ENCODE results near the gene DCST2.
A peak's percentile ranks its signal among the peaks of the same experiment; 100 is the strongest.

Gene DCST2

DNA sequence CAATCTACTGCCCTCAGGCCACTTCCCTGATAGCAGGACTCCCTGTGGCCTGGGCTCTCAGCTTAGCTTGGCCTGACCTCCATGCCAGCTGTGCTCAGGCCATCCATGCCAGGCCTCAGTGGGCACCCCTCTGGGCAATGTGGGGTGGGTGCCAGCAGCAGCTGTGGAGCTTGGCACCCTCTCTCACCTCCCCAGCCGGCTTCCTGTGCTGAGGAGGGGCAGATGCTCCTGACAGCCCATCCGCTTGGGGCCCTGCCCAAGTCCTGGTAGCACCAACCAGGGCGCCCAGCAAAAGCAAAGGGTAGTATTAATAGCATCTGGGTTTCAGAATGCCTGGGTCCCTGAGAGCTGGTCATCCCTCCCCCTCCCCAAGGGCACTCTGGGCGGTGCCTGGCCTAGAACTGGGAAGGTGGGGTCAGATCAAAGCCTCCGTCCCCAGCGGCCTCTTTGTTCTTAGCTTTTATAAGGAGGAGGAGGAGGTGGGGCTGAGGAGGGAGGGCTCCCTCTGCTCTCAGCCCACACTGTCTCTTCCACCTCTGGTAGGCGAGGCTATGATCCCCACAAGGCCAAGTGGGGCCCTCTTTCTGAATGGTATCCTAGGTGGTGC is 36.1 kb upstream of the DCST2 start:
- no peak for FAIRE-seq

DNA sequence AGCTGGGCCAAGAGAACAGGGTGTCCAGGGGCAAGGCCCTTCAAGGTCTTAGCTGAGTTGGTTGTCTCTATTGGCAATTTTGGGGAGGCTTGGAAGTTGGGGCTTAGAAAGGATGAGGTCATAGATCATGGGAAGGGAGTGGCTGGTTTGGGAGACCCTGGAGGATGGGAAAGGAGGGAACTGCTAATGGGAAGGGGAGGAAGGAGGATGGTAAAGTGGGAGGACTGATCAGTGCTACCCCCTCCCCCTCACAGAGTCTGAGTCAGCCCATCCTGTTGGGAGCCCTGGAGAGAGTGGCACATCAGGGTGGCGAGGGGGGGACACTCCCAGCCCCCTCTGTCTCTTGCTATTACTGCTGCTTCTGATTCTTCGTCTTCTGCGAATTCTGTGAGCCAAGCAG is 35.0 kb upstream of the DCST2 start:
- FAIRE-seq: no peak

DNA sequence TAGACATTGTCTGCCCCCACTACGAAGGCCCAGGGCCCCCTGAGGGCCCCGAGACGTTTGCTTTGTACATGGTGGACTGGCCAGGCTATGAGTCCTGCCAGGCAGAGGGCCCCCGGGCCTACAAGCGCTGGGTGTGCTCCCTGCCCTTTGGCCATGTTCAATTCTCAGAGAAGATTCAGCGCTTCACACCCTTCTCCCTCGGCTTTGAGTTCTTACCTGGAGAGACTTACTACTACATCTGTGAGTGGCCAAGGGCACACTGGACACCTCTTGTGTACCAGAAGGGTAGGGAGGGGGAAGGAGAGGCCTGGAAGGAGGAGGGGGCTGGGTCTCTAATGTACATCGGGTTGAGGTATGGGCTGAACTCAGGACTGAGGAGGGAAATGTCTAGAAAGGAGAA is 33.2 kb upstream of the DCST2 start:
- FAIRE-seq: no peak

DNA sequence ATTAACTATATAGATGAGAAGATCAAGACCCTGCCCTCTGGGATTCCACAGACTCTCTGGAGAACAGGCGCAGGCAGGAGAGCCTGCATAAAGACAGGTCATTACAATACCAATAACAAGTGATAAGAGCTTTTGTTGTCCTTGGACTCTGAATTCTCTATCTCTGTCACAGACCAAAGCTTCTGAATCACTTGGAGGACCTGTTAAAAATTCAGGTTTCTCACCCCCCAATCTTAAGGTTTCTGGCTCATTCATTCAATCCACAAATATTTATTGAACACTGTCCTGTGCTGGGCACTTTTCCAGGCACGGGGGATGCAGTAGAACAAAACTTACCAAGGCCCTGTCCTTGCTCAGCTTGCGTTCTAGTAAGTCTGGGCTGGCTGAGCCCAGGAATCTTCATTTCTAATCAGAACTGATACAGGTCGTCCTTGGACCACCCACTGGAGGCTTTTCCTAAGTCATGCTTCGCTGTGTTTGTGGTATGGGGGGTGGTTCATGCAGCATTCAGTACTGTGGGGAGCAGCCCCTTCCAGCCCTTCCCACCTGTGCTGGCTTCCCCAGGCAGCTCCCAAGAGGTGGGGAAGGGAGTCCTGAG is 31.4 kb upstream of the DCST2 start:
- FAIRE-seq: no peak

DNA sequence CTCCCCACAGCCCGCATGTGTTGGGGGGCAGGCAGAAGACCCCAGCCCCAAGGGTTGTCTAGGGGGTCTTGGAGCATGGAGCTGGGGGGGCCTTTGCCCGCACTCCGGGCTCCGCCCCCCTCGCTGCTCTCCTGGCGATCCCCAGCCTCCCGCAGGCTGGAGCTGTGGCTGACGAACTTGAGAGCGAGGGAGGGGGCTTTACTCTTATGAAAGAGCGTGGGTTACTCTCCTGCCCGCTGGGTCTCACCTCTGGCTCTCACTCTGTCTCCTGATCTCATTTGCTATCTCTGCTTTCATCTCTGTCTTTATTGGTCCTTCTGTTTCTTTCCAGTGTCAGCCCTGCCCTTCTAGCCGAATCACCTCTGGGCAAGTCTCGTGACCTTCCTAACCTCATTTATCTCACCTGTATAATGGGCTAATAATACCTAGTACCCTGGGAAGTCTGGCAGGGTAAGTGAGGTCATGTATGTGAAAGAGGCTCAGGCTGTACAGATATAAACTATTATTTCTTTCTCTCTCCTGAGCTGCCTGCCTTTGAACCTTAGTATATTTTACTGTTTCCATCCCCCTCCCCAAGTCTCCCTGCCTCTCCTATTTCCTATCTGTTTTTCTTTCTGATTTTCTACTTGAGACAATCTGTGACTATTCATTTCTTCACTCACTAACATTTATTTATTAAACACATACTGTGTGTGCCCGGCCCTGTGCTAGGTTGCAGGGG is 30.7 kb upstream of the DCST2 start:
- FAIRE-seq: no peak

DNA sequence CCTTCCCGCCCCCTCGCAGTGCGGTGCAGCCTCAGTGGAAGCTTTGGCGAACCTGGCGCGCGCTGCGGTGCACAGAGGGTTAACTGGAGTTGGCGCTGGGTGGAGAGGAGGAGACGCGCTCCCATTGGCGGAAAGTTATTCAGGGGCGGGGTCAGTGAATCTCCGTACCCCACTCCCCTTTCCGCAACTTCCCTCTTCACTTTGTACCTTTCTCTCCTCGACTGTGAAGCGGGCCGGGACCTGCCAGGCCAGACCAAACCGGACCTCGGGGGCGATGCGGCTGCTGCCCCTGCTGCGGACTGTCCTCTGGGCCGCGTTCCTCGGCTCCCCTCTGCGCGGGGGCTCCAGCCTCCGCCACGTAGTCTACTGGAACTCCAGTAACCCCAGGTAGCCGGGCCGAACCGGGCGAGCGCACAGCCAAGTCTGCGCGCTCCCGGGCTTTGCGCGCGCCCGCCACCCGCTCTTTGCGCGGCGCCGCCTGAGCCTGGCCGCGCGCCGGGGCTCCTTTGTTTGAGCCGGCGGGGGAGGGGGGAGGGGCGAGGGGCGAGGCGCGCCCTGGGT is 30.0 kb upstream of the DCST2 start, which contains the start of gene EFNA4:
EFNA4 (plus strand) TSS at position 191 of the 561 bp plus-strand sequence; CDS start at position 275, 84 bp downstream.
- peak; percentile 96 for FAIRE-seq

DNA sequence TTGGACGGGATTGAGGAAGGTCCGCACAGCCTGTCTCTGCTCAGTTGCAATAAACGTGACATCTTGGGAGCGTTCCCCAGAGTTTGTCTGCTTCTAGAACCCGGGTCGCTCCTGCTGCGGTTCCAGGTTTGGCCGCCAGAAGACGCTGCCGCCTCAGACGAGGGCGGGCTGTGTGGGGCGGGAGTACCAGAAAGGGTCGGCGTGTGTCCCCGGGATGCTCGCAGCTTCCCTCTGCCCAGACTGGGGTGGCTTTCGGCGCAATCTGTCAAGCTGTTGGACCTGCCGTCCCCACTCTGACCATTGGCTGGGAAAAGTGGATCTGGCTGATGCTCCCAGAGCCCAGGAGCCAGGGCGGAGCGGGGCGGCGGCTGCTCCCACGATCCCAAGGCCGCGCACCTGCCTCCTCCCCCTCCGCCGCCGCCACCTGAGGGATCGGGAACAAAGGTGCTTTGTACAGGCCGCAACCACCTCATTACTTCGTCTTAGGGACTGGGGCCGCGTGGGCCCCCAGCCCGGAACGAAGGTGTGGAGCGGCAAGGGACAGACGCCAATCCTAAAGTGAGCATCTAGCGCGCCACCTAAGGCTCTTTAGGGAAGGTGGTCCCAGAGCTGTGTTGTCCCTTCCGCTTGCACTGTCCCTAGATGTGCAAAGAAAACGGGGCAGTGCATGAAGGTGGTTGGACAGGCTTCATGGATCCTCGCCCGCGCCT is 29.3 kb upstream of the DCST2 start:
- peak; percentile 45 for FAIRE-seq

DNA sequence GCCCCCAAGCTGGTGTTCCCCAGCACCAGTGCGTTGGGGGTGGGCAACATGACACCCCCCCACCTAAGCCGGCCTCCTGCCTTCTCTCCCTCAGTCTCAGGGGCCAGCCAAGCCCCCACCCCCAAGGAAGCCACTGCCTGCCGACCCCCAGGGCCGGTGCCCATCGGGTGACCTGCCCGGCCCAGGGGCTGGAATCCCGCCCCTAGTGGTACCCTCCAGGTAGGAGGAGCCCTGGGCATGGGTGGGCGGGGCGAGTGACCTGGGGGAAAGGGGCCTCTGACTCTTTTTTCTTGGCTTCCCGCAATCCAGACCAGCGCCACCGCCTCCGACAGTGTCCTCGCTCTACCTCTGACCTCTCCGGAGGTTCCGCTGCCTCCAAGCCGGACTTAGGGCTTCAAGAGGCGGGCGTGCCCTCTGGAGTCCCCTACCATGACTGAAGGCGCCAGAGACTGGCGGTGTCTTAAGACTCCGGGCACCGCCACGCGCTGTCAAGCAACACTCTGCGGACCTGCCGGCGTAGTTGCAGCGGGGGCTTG is 28.6 kb upstream of the DCST2 start:
- FAIRE-seq: no peak

DNA sequence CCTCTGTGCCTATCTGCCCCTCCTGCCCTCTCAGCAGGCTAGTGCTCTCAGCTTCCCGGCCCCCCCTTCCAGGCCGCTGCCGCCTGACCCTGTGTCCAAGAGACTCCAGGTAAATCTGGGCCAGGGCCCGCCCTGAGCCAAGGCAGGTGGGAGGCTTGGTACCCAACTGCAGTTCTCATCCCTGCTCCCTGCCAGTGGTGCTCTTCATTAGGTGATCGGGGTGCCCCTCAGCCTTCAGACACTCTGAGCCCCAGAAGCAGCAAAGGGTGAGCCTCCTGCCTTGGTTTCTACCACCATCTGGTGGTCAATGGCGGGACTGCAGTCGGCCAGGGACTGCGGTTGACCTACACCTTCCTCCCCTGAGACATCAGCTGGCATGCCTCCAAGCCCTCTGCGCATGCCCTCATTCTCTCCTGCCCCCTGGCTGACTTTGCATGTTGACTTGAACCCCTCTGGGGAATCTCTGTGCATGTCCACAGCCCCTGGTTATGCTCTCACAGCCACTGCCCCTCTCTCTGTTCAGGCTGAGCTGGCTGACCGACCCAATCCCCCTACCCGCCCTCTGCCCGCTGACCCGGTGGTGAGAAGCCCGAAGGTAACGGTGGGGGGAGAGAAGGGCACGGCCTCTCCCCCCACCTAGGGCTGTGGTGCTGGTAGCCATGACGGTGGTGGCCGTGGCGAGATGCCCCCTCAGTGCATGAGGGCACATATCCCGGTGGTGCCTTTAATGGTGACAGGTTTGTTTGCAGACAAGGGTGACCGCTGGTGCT is 28.0 kb upstream of the DCST2 start:
- peak; percentile 90 for FAIRE-seq

DNA sequence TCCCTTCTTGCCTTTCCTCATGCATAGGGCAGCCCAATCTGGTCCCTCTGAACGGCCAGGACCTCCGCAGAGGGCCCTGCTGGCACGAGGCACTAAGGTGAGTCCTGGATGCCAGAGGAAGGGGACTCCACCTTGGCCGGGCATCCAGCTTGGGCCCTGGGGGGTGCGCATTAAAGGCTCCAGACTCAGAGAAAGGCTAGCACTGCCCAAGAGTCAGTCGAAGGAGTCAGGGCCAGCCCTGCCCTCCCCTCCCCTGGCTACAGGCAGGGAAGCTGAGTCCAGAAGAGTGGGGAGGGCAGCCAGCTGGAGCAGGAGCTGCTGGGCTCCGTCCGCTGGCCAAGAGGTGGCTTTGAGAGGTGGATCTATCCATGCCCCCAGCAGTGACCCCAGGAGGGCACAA is 27.2 kb upstream of the DCST2 start:
- no peak for FAIRE-seq

DNA sequence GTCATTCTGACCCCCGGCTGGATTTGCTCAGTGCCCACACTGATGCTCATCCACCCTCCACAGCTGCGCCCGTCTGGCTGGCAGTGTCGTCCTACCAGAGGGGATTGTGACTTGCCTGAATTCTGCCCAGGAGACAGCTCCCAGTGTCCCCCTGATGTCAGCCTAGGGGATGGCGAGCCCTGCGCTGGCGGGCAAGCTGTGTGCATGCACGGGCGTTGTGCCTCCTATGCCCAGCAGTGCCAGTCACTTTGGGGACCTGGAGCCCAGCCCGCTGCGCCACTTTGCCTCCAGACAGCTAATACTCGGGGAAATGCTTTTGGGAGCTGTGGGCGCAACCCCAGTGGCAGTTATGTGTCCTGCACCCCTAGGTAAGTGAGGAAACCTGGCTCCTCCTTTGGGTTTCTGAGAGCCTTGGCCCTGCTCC is 24.2 kb upstream of the DCST2 start:
- FAIRE-seq: no peak

DNA sequence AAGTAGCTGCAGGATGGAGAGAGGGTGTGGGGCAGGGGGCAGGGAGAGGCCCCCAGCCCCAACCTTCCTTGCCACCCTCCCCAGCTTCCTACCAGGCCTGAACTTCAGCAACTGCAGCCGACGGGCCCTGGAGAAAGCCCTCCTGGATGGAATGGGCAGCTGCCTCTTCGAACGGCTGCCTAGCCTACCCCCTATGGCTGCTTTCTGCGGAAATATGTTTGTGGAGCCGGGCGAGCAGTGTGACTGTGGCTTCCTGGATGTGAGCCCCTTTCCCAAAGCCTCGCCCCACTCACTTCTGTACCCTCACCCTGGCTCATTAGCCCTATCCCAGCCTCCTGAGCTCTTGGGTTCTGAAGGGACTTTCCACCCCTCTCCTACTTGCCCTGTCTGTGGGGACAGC is 23.5 kb upstream of the DCST2 start:
- no peak for FAIRE-seq

DNA sequence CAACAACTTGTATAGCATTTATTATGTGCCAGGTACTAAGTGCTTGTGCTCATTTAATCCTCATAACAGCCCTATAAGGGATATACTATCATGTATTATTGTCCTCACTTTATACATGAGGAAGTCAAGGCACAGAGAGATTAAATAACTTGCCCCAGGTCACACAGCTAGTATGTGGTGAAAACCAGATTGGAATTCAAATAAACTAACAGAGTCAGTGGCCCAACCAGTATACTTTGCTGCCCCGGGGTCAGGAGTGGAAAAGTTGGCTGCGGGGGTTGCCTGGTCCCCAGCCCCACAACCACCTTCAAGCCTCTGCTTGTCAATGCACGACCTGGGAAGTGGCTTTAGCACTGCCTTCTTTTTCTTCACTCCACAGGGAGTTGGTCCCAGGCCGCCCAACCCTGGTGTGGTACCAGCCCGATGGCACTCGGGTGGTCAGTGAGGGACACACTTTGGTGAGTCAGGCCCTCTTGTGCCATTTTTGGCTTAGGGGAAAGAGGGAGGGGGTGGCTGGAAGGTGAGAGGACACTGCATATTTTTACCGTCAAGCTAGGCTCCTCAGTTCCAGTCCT is 20.0 kb upstream of the DCST2 start:
- FAIRE-seq: no peak

DNA sequence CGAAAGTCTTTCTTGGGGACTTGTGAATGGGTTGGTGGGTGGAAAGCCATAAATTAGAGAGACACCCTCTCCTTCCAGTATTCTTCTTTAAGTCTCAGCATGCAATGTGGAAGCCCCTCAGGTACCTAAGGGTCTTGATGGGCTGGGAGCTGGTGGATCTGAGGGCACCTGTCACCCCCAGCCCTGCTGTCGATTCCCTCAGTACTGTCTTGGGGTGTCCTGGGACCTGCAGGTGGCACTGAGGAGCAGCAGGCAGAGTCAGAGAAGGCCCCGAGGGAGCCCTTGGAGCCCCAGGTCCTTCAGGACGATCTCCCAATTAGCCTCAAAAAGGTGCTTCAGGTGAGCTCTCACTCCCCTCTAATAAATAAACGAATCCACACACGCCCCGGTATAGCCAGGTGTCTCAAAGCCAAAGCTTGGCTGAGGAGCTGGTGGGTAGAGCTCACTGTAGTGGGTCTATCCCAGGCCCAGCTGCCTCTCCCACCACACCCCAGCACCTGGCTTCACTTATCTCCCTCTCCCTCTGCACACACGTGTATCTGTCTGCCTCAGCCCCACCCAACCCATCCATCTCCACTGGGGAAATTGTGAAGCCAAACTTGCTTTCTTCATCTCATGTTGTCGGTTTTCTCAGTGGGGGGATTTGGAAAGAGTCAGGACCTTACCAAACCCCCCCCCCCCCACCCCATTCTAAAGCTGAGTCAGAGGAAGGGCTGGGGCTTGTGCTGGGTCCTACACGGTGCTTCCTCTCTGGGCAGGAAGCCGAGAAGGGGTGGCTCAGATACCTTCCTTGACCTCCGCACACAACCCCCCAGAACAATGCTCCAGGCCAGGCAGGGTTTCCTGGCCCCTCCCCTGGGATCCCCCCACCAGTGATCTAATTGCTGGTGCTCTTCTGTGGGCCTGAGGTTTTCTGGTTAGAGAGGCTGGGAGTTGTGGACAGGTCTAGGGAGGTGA is 19.1 kb upstream of the DCST2 start:
- FAIRE-seq: no peak

DNA sequence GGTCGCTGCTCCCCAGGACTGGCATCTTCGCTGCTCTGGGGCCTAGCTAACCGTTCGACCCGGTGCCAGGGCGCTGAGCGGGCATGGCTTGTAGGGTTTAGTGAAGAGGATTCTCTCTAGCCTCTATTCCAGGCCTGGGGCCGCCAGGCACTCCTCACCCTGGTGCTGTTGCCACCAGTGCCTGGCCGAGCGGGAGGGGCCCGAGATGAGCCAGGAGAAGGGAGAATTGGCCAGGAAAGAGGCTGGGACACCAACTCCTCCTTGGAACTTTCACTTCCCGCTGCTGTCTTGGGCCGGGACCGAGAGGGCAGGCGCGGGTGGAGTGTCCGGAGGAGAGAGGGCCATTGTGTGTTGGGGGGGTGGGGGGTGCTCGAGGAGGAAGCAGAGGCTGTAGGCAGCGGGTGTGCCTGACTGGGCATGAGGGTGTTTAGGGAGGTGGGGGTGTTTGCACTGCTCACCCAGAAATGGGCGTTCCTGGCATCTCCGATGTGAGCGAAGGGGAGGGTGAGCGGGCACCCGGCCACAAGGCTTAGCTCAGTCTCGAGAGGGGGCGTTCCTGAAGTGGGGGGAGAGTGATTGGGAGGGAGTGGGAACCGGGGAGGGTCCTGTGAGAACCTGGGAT is 18.3 kb upstream of the DCST2 start:
- FAIRE-seq: no peak

DNA sequence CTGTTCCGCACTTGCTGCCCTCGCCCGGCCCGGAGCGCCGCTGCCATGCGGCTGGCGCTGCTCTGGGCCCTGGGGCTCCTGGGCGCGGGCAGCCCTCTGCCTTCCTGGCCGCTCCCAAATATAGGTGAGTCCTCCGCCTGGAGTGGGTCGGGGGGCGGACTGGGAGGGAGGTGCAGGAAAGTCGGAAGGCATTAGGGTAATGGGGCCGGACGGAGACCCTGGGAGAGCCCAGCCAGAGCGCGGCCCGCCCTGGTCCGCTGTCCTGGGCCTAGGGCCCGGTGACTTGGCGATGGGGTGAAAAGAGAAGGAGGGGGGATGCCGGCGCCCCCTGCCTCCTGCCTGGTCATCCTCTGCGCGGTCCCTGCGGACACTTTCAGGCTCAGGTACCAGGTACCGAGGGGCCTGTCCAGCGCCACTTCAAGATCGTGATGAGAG is 17.8 kb upstream of the DCST2 start:
- FAIRE-seq: no peak

DNA sequence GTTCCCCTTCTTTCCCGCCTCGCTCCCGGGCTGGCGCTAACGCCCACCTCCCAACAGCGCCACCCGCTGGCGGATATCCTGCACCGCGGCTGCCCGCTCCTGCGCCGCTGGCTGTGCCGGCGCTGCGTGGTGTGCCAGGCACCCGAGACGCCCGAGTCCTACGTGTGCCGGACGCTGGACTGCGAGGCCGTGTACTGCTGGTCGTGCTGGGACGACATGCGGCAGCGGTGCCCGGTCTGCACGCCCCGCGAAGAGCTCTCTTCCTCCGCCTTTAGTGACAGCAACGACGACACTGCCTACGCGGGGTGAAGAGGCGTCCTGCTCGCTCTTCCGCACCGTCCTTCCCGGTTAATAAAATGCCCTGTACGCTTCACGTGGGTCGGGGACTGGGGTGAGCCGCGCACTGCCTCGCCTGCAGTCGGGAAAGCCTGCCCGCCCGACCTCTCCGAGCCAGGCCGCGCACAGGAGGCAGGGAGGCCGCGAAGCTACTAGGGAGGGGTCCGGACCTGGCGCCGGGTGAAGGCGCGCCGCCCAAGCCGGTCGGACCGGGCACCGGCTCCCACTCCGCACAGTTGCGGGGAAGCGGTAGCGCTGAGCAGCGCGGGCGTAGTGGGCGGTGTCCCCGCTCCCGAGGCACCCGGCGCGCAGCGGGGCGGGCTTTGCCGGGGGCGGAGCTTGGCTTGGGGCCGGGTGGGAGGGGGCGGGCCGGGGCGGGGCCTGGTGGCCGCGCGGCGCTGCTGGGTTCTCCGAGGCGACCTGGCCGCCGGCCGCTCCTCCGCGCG is 17.2 kb upstream of the DCST2 start, which contains the start of gene ADAM15:
ADAM15 (plus strand) TSS at position 757 of the 782 bp plus-strand sequence. CDS start 71 bp downstream, outside the sequence.
- FAIRE-seq: no peak

DNA sequence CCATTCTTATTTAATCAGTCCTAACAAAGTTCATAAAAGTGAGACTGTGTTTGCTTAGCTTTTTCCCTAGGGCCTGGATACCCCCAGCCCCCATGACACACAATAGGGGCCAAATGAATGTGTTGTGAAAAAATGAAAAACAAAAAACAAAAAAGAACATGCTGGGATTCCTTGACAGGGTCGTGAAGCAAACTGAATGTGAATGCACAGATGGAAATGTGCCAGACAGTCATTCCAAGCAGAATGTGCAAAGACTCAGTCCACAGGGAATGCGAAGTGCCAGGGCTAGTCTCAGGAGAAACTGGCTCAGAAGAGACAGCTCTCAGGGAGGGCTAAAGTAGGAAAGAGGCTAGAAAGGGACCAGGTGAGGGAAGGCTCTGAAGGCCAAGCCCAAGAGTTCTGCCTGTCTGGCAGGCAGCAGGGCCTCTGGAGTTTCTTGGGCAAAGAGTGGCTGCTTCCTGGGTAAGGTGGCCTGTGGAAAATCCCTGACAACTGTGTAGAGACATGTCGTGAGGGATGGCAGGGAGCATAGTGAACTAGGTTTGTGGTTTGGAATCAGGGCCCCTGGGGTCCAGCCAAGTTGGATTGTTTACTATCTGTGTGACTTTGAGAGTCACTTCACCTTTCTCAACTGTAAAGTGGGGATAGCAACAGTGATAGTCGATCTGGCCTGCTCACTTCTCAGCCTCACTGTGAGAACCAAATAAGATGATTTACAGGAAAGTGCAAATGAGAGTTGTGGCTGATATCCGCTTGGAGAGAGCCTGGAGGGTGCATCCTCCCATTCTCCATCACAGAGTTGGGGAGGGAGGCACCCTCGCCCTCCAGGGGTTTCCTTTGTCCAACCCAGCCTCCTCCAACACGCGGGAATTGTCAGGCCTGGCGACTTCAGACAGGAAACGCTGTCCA is 16.3 kb upstream of the DCST2 start:
- FAIRE-seq: no peak
